Measurements from ENCODE around the gene SRPK2.
"Not testable (repeated sequence)": the region's sequence is repeated elsewhere in the genome, so short reads cannot be mapped to it uniquely, and the experiment has no call there.

Gene SRPK2

DNA sequence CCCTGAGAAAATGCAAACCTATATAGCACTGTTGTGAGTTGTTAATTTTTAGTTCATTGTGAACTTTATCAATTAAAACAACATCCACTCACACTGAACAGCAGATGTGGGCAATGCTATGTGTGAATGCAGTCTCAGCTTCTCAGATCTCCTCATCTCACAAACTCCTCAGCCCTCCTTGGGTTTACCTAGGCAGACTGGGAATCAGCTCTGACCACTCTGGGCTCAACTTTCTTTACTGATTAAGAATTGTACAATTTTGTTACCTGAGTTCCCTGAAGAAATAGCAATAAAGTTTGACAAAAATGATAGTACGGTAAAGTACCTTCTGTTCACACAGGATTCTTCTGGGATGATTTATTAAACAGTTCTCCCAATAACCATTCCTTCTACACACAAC lies 124.0 kb downstream of the SRPK2 start:
- 0 out of 2 replicates have a peak, but pooled peaks cover 12% of the 10 kb centered on the region for H3F3A ChIP-seq (ENCODE audit: low read depth)
- H3K4me2 ChIP-seq (ENCODE audit: low read depth, low read length, poor library complexity, severe bottlenecking), result peak overlapping the region; percentile 98
- H2AFZ ChIP-seq (ENCODE audit: low read length), result no peak overlapping the region
- no peaks in the 10 kb centered on the region for H3K9me2 ChIP-seq (replicated peaks; ENCODE audit: low read depth, low read length)
- H3K36me3 ChIP-seq (ENCODE audit: insufficient read depth, low read length), result no peaks in the 10 kb centered on the region
- peak overlapping the region; percentile 43 for H3K4me3 ChIP-seq (ENCODE audit: low read length, poor library complexity, severe bottlenecking)
- H3K79me2 ChIP-seq (ENCODE audit: insufficient read depth, low read length), result peaks cover 92% of the 10 kb centered on the region
- H3K9me3 ChIP-seq (ENCODE audit: insufficient read depth, low read depth, low read length), result no peaks in the 10 kb centered on the region
- H3K9ac ChIP-seq (ENCODE audit: low read depth, low read length, poor library complexity, severe bottlenecking), result peak overlapping the region; percentile 5
- no peaks in the 10 kb centered on the region for H3K27me3 ChIP-seq (ENCODE audit: insufficient read depth, low read length, poor library complexity, severe bottlenecking)
- peaks cover 40% of the 10 kb centered on the region for H4K20me1 ChIP-seq (ENCODE audit: insufficient read depth, low read length, poor library complexity, severe bottlenecking)
- TF ChIP-seq CTCF (conservative IDR thresholded peaks at IDR 0.05; ENCODE audit: low read length) (no peak), EZH2phosphoT487 (IDR thresholded peaks at IDR 0.05; ENCODE audit: borderline replicate concordance) (no peak)
- peaks cover 57% of the 10 kb centered on the region for H3K4me1 ChIP-seq (ENCODE audit: insufficient read depth, low read length, poor library complexity, severe bottlenecking)

- Histone ChIP-seq H3K36me3 (ENCODE audit: insufficient read depth, low read length) (no peaks in the 10 kb centered on the region), H3K9ac (ENCODE audit: low read depth, low read length, poor library complexity, severe bottlenecking) (no peak overlapping the region), H3K79me2 (ENCODE audit: insufficient read depth, low read length) (peaks cover 86% of the 10 kb centered on the region), H4K20me1 (ENCODE audit: insufficient read depth, low read length, poor library complexity, severe bottlenecking) (peaks cover 18% of the 10 kb centered on the region), H3K9me2 (replicated peaks; ENCODE audit: low read depth, low read length) (no peaks in the 10 kb centered on the region), H3F3A (ENCODE audit: low read depth) (peaks cover 14% of the 10 kb centered on the region; the same call in 1 of the 2 replicates), H3K9me3 (ENCODE audit: insufficient read depth, low read depth, low read length) (no peaks in the 10 kb centered on the region), H3K4me1 (ENCODE audit: insufficient read depth, low read length, poor library complexity, severe bottlenecking) (peaks cover 45% of the 10 kb centered on the region), H3K27me3 (ENCODE audit: insufficient read depth, low read length, poor library complexity, severe bottlenecking) (no peaks in the 10 kb centered on the region), H2AFZ (ENCODE audit: low read length) (no peak overlapping the region), H3K4me3 (ENCODE audit: low read length, poor library complexity, severe bottlenecking) (peak overlapping the region; percentile 29), H3K4me2 (ENCODE audit: low read depth, low read length, poor library complexity, severe bottlenecking) (peak overlapping the region; percentile 98)
- TF ChIP-seq EZH2phosphoT487 (IDR thresholded peaks at IDR 0.05; ENCODE audit: borderline replicate concordance), result no peak
- no peak for TF ChIP-seq CTCF (conservative IDR thresholded peaks at IDR 0.05; ENCODE audit: low read length)
These were observed 127.0 kb downstream of the SRPK2 start for GRCh38 chr7:105261689-105262088.

GRCh38 chr7:105260201-105260871 lies 128.4 kb downstream of the SRPK2 start:
- not testable (repeated sequence) for H3K36me3 ChIP-seq (ENCODE audit: insufficient read depth, low read length); H3K4me3 ChIP-seq (ENCODE audit: low read length, poor library complexity, severe bottlenecking); H2AFZ ChIP-seq (ENCODE audit: low read length); H3K9ac ChIP-seq (ENCODE audit: low read depth, low read length, poor library complexity, severe bottlenecking); H3K27me3 ChIP-seq (ENCODE audit: insufficient read depth, low read length, poor library complexity, severe bottlenecking); H3K4me2 ChIP-seq (ENCODE audit: low read depth, low read length, poor library complexity, severe bottlenecking); H3K9me3 ChIP-seq (ENCODE audit: insufficient read depth, low read depth, low read length); H3K9me2 ChIP-seq (replicated peaks; ENCODE audit: low read depth, low read length)
- peaks cover 15% of the 10 kb centered on the region for H4K20me1 ChIP-seq (ENCODE audit: insufficient read depth, low read length, poor library complexity, severe bottlenecking)
- H3F3A ChIP-seq (ENCODE audit: low read depth), result peaks cover 14% of the 10 kb centered on the region; the same call in 1 of the 2 replicates
- peaks cover 46% of the 10 kb centered on the region for H3K4me1 ChIP-seq (ENCODE audit: insufficient read depth, low read length, poor library complexity, severe bottlenecking)
- H3K79me2 ChIP-seq (ENCODE audit: insufficient read depth, low read length), result peaks cover 86% of the 10 kb centered on the region

DNA sequence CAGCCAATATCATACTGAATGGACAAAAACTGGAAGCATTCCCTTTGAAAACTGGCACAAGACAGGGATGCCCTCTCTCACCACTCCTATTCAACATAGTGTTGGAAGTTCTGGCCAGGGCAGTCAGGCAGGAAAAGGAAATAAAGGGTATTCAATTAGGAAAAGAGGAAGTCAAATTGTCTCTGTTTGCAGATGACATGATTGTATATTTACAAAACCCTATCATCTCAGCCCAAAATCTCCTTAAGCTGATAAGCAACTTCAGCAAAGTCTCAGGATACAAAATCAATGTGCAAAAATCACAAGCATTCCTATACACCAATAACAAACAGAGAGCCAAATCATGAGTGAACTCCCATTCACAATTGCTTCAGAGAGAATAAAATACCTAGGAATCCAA lies 129.8 kb downstream of the SRPK2 start:
- peaks cover 15% of the 10 kb centered on the region for H4K20me1 ChIP-seq (ENCODE audit: insufficient read depth, low read length, poor library complexity, severe bottlenecking)
- H3K27me3 ChIP-seq (ENCODE audit: insufficient read depth, low read length, poor library complexity, severe bottlenecking); H3K4me3 ChIP-seq (ENCODE audit: low read length, poor library complexity, severe bottlenecking); H3K9me3 ChIP-seq (ENCODE audit: insufficient read depth, low read depth, low read length); H3K9ac ChIP-seq (ENCODE audit: low read depth, low read length, poor library complexity, severe bottlenecking); H3K9me2 ChIP-seq (replicated peaks; ENCODE audit: low read depth, low read length); H3K36me3 ChIP-seq (ENCODE audit: insufficient read depth, low read length); H2AFZ ChIP-seq (ENCODE audit: low read length); H3K4me2 ChIP-seq (ENCODE audit: low read depth, low read length, poor library complexity, severe bottlenecking): not testable (repeated sequence)
- H3K79me2 ChIP-seq (ENCODE audit: insufficient read depth, low read length), result peaks cover 87% of the 10 kb centered on the region
- H3F3A ChIP-seq (ENCODE audit: low read depth), result peaks cover 14% of the 10 kb centered on the region; the same call in 1 of the 2 replicates
- H3K4me1 ChIP-seq (ENCODE audit: insufficient read depth, low read length, poor library complexity, severe bottlenecking), result peaks cover 43% of the 10 kb centered on the region

Measured in Loucy (cell line).